K562 (cell line): ENCODE measurements around the gene IFNGR1. TPM values are rescaled to one million over a fixed set of nuclear protein-coding genes. Genes with fewer than 3 reads are reported as not detected.

Experiments
- E2F5 ChIP-seq: sonication (generic); formaldehyde crosslinking; IDR thresholded peaks from 2 replicates; pipeline ENCODE4 v1.8.0; 2022; ENCODE audit warnings: mild to moderate bottlenecking, missing genetic modification reagents
- FIP1L1 ChIP-seq: fragments of 200-400 bp; formaldehyde crosslinking; IDR thresholded peaks from 2 replicates; pipeline ENCODE4 v1.6.1; 2018; ENCODE audit warnings: mild to moderate bottlenecking, low read depth, low read length; ENCODE audit not compliant: poor library complexity, severe bottlenecking
- GATAD2B ChIP-seq: fragments of 450-650 bp; IDR thresholded peaks from 2 replicates; pipeline ENCODE4 v1.6.1; 2017; ENCODE audit warnings: mild to moderate bottlenecking, borderline replicate concordance
- HNRNPL ChIP-seq: fragments of 200-400 bp; formaldehyde crosslinking; IDR thresholded peaks from 2 replicates; pipeline ENCODE4 v1.6.1; 2017; ENCODE audit warnings: low read depth, mild to moderate bottlenecking, low read length
- MXD1 ChIP-seq: fragments of 250-450 bp; sonication (Bioruptor Pico); IDR thresholded peaks from 2 replicates; pipeline ENCODE4 v1.8.0; 2021; ENCODE audit warnings: borderline replicate concordance, mild to moderate bottlenecking, moderate library complexity; ENCODE audit not compliant: poor library complexity, severe bottlenecking
- NFRKB ChIP-seq: fragments of 450-650 bp; IDR thresholded peaks from 2 replicates; pipeline ENCODE4 v1.6.1; 2016; ENCODE audit warnings: low read depth
- NFXL1 ChIP-seq: fragments of 450-650 bp; formaldehyde crosslinking; IDR thresholded peaks from 2 replicates; pipeline ENCODE4 v1.4.0; 2021; ENCODE audit warnings: mild to moderate bottlenecking
- NR2C1 ChIP-seq, 2 experiments: fragments of 450-650 bp; IDR thresholded peaks; 2 replicates each; pipeline ENCODE4 v1.6.1; 2017; ENCODE audit warnings: mild to moderate bottlenecking in 2 of 2, antibody characterized with exemption in 1 of 2, inconsistent platforms in 1 of 2, missing compliant biosample characterization in 1 of 2, missing genetic modification characterization in 1 of 2
- POLR2H ChIP-seq: IDR thresholded peaks from 2 replicates; pipeline ENCODE4 v1.6.1; 2016; ENCODE audit warnings: missing genetic modification characterization, low read depth, mild to moderate bottlenecking, control low read depth, missing compliant biosample characterization, moderate library complexity
- RFX7 ChIP-seq: fragments of 250-450 bp; sonication (Bioruptor Pico); IDR thresholded peaks from 2 replicates; pipeline ENCODE4 v1.5.1; 2021; ENCODE audit warnings: mild to moderate bottlenecking
- RREB1 ChIP-seq: fragments of 250-450 bp; sonication (Bioruptor Pico); IDR thresholded peaks from 2 replicates; pipeline ENCODE4 v1.4.0; 2020
- U2AF2 ChIP-seq: fragments of 200-400 bp; formaldehyde crosslinking; optimal IDR thresholded peaks from 2 replicates; pipeline ENCODE3; 2017; ENCODE audit warnings: low read depth, mild to moderate bottlenecking, low read length
- WHSC1 ChIP-seq: IDR thresholded peaks from one replicate; pipeline ENCODE4 v1.6.1; 2012; ENCODE audit warnings: low read length, control low read depth, inconsistent platforms
- XRCC4 ChIP-seq: IDR thresholded peaks from one replicate; pipeline ENCODE4 v1.6.1; 2011; ENCODE audit not compliant: insufficient read depth, insufficient read length; ENCODE audit errors: extremely low read depth
- ZBTB2 ChIP-seq: fragments of 450-650 bp; IDR thresholded peaks from 2 replicates; pipeline ENCODE4 v1.6.1; 2016; ENCODE audit warnings: antibody characterized with exemption
- ZBTB43 ChIP-seq: sonication (generic); formaldehyde crosslinking; IDR thresholded peaks from 2 replicates; pipeline ENCODE4 v1.8.0; 2023; ENCODE audit warnings: mild to moderate bottlenecking, missing genetic modification reagents
- ZNF354B ChIP-seq: fragments of 250-450 bp; sonication (Bioruptor Pico); IDR thresholded peaks from 2 replicates; pipeline ENCODE4 v1.4.0; 2020
- ZNF717 ChIP-seq: fragments of 250-450 bp; sonication (Bioruptor Pico); IDR thresholded peaks from 2 replicates; pipeline ENCODE4 v1.5.0; 2021
- polyA plus RNA-seq, 8 experiments: library from polyadenylated mRNA; depleted of rRNA in 4 of 8; stranded (reverse) in 5 of 8; unstranded in 3 of 8; fragments of >200 nt; fragmentation: Nextera tagmentation in 2 of 8; fragmentation: Illumina TruSeq in 1 of 8; extraction: Ambion mirVana in 2 of 8; extraction: Trizol in 1 of 8; gene quantifications; 2 replicates each; pipeline versions ENCODE4 v1.2.1 to v1.2.3, GENCODE V29; 2011 to 2014; ENCODE audit warnings: inconsistent platforms in 1 of 8, missing spikeins in 1 of 8
- total RNA-seq, 7 experiments: library from RNA; depleted of rRNA in 6 of 7; stranded (reverse); fragments of >200 nt in 6 of 7; fragmentation: Illumina TruSeq in 2 of 7; extraction: Trizol in 2 of 7; gene quantifications; 2 replicates each; pipeline versions ENCODE4 v1.2.1 to v1.2.3, GENCODE V29; 2011 to 2021; ENCODE audit warnings: low replicate concordance in 1 of 7

Gene IFNGR1
- total and polyA plus RNA-seq, 9 of the 15 experiments (the other 6 are each of a cell fraction or from before 2014, with no cell fraction given): 14.7 to 47.0 (median 26.7) TPM

GRCh38 chr6:137170266-137171052 lies 48.7 kb downstream of the IFNGR1 start (continued):
- TF ChIP-seq ZBTB2 (no peak), POLR2H (tag) (no peak), ZNF717 (no peak), E2F5 (CRISPR knock-in tag) (no peak), NFRKB (peak; percentile 73), WHSC1 (no peak), ZNF354B (CRISPR knock-in tag) (peak; percentile 77; the same call in 1 of the 2 replicates), NR2C1 (IDR thresholded peaks at IDR 0.05) (no peak), NR2C1 (tag; IDR thresholded peaks at IDR 0.05) (peak; percentile 77), FIP1L1 (no peak), XRCC4 (no peak), RFX7 (CRISPR knock-in tag) (no peak), NFXL1 (0 out of 2 replicates have a peak, but pooled peaks have one; percentile 44), MXD1 (CRISPR knock-in tag) (peak; percentile 8), HNRNPL (no peak), U2AF2 (no peak), ZBTB43 (CRISPR knock-in tag) (no peak), RREB1 (CRISPR knock-in tag) (peak; percentile 58; the same call in 1 of the 2 replicates), GATAD2B (no peak)
